LNCaP clone FGC (cell line): ENCODE data around the gene PTPRT.

ENCODE experiments used
- DNase-seq: peaks from one replicate; pipeline ENCODE4 v3.0.0-alpha.2; 2011; ENCODE audit warnings: low read depth
- H3K4me3 ChIP-seq: 2 replicates; pipeline ENCODE4 v1.5.1; 2011; ENCODE audit warnings: mild to moderate bottlenecking, low read depth, low read length, control low read depth
- TF ChIP-seq, protein P1 (sequence below): IDR thresholded peaks from 2 replicates; pipeline ENCODE4 v1.5.1; 2012; ENCODE audit warnings: mild to moderate bottlenecking; ENCODE audit not compliant: control insufficient read depth, insufficient read depth; ENCODE audit errors: extremely low read depth

The PTPRT gene

GRCh38 chr20:43017241-43018030 lies 172.3 kb downstream of the PTPRT start:
- no peak for DNase-seq
- no peak overlapping the region for H3K4me3 ChIP-seq

DNA sequence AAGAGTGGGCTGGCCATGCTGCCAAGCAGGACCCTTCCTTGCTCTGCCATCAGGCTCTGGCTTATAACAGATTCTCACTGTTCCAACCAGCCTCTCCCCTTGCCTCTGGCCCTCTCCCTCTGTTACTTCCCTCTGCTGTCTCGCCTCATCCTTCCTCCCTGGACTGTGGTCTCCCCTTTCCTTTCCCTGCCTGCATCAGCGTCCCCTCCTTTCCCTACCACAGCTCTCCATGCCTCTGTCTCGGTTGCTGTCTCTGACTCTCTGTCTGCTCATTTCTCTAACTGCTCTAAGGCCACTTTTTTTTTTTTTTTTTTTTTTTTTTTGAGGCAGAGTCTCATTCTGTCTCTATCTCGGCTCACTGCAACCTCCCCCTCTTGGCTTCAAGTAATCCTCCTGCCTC lies 173.4 kb downstream of the PTPRT start:
- TF ChIP-seq, protein P1, sequence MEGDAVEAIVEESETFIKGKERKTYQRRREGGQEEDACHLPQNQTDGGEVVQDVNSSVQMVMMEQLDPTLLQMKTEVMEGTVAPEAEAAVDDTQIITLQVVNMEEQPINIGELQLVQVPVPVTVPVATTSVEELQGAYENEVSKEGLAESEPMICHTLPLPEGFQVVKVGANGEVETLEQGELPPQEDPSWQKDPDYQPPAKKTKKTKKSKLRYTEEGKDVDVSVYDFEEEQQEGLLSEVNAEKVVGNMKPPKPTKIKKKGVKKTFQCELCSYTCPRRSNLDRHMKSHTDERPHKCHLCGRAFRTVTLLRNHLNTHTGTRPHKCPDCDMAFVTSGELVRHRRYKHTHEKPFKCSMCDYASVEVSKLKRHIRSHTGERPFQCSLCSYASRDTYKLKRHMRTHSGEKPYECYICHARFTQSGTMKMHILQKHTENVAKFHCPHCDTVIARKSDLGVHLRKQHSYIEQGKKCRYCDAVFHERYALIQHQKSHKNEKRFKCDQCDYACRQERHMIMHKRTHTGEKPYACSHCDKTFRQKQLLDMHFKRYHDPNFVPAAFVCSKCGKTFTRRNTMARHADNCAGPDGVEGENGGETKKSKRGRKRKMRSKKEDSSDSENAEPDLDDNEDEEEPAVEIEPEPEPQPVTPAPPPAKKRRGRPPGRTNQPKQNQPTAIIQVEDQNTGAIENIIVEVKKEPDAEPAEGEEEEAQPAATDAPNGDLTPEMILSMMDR, result no peak
- no peak for DNase-seq

More at GRCh38 chr20:43017241-43018030, 172.3 kb downstream of the PTPRT start:
- TF ChIP-seq, protein P1, result no peak

GRCh38 chr20:43015566-43015965 lies 174.1 kb downstream of the PTPRT start:
- H3K4me3 ChIP-seq, result no peak overlapping the region
- TF ChIP-seq, protein P1, result no peak
- DNase-seq, result peak; percentile 17

More for the DNA sequence above, 173.4 kb downstream of the PTPRT start:
- H3K4me3 ChIP-seq, result no peak overlapping the region

GRCh38 chr20:43014206-43014605 lies 175.5 kb downstream of the PTPRT start:
- TF ChIP-seq, protein P1, result no peak
- no peak for DNase-seq
- H3K4me3 ChIP-seq, result no peak overlapping the region

DNA sequence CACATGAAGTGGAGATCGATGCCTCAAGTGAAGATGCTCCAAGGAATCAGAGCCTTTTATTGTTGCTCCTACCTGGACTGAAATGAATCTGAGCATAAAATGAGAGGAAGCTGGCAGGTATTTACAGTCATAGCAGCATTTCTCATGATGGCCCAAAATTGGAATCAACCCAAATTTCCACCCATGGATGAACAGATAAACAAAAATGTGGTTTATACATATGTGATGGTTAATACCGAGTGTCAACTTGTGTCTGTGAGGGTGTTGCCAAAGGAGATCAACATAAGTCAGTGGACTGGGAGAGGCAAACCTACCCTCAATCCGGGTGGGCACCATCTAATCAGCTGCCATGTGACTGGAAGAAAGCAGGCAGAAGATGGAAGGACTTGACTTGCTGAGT lies 178.2 kb downstream of the PTPRT start:
- no peak for DNase-seq
- H3K4me3 ChIP-seq, result no peak overlapping the region
- TF ChIP-seq, protein P1, result no peak

DNA sequence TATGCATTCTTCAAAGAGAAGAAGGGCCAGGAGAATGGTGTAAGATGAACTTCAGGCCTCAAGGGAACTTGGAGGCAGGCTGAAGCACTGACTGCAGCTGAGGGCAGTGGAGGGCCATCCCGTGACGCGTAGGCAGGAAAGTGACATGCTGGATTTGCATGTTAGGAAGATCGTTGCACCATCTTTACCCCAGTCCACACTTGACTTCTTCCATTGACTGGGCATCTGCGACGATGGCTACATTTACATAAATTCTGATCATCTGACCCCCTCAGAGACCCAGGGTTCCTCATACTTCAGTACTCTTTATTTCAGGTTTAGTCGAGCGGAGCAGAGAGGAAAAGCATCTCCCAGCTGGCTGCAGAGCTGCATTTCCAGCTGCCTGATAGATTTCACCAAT lies 180.2 kb downstream of the PTPRT start:
- no peak overlapping the region for H3K4me3 ChIP-seq
- no peak for DNase-seq
- TF ChIP-seq, protein P1, result no peak

- no peak for DNase-seq
- TF ChIP-seq, protein P1, result no peak
- no peak overlapping the region for H3K4me3 ChIP-seq
Measured at GRCh38 chr20:43007525-43007924, 182.2 kb downstream of the PTPRT start.
